GM12891 (cell line): ENCODE measurements around the gene BRD3.

Experiments
- PAX5 ChIP-seq: IDR thresholded peaks from 2 replicates; pipeline ENCODE4 v1.6.1; 2011; ENCODE audit warnings: low read length, moderate library complexity, mild to moderate bottlenecking; ENCODE audit not compliant: insufficient read depth, severe bottlenecking
- POLR2A ChIP-seq: IDR thresholded peaks from 2 replicates; pipeline ENCODE4 v1.6.1; 2011; ENCODE audit warnings: low read depth, low read length, control low read depth
- POLR2AphosphoS5 ChIP-seq: IDR thresholded peaks from 2 replicates; pipeline ENCODE4 v1.6.1; 2011; ENCODE audit warnings: low read depth, low read length, control low read depth
- POU2F2 ChIP-seq: IDR thresholded peaks from 2 replicates; pipeline ENCODE4 v1.6.1; 2011; ENCODE audit warnings: low read depth, mild to moderate bottlenecking, control low read depth, low read length, moderate library complexity
- SPI1 ChIP-seq: IDR thresholded peaks from 2 replicates; pipeline ENCODE4 v1.6.1; 2011; ENCODE audit warnings: low read depth, low read length, control low read depth
- TAF1 ChIP-seq: IDR thresholded peaks from 2 replicates; pipeline ENCODE4 v1.6.1; 2011; ENCODE audit warnings: low read depth, low read length, control low read depth

GRCh38 chr9:134055981-134056461 lies 11.8 kb downstream of the BRD3 start:
- TF ChIP-seq POLR2A = no peak
- TF ChIP-seq SPI1 = no peak
- no peak for TF ChIP-seq POLR2AphosphoS5
- TF ChIP-seq POU2F2 = no peak
- no peak for TF ChIP-seq TAF1
- no peak for TF ChIP-seq PAX5
